HG02763 (cell line): ENCODE data around the gene PI4KB.
"Not testable (repeated sequence)": the region's sequence is repeated elsewhere in the genome, so short reads cannot be mapped to it uniquely, and the experiment has no call there.

ENCODE experiments used
- ATAC-seq: cut with Tn5 transposase; IDR thresholded peaks from one replicate; pipeline ENCODE4 v1.9.1; 2021; ENCODE audit warnings: mild to moderate bottlenecking, moderate library complexity; ENCODE audit not compliant: unreplicated experiment

Gene PI4KB

DNA sequence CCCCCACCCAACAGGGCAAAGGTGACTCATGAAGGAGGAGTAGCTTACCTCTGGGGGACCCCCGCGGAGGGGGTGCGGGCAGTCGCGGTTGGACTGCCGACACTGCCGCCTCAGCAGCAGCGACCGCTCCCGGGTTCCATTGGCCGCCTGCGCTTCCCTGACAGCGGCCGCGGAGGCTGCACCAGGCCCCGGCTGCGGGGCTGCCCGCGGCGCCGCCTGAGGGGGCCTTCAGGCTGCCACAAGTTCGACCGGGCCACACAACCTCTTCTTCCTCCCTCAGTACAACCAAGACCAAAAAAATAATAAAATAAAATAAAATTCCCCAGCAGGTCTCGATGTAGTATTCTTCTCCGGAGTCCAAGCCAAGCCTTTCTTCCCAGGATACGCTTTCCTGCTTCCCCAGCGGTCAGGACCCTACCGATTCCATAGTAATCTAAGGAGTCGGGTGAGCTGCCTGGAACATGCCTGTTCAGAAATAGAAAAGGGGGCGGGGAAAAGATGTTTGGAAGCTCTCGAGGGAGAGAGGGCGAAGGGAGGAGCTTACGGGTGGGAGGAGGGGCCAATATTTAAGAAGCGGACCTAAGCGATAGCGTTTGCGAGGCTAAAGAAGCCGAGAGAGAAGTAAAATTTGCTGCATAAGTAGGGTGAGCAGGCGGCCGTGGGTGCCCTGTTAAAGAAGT, at the start of gene PI4KB:
Gene PI4KB, minus strand, starts transcription at position 194 of the 680 bp plus-strand sequence. CDS start 10,935 bp downstream, outside the sequence.
- ATAC-seq = peak; percentile 66

DNA sequence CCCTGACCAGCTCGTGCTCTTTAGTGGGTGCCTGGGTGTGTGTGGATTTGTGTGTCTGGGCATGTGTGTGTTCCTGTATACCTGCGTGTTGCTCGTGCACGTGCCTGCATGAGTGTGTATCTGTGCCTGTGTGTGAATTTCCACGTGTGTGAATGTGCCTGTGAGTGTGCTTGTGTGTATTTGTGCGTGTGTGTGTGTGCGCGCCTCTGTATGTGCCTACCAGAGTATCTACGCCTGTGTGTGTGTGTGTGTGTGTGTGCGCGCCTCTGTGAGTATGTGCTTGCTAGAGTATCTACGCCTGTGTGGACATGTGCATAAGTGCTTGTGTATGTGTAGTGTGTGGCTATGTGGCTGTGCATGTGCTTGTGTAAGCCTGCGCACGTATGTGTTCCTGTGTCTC, 46.0 kb upstream of the PI4KB start:
- ATAC-seq = no peak

DNA sequence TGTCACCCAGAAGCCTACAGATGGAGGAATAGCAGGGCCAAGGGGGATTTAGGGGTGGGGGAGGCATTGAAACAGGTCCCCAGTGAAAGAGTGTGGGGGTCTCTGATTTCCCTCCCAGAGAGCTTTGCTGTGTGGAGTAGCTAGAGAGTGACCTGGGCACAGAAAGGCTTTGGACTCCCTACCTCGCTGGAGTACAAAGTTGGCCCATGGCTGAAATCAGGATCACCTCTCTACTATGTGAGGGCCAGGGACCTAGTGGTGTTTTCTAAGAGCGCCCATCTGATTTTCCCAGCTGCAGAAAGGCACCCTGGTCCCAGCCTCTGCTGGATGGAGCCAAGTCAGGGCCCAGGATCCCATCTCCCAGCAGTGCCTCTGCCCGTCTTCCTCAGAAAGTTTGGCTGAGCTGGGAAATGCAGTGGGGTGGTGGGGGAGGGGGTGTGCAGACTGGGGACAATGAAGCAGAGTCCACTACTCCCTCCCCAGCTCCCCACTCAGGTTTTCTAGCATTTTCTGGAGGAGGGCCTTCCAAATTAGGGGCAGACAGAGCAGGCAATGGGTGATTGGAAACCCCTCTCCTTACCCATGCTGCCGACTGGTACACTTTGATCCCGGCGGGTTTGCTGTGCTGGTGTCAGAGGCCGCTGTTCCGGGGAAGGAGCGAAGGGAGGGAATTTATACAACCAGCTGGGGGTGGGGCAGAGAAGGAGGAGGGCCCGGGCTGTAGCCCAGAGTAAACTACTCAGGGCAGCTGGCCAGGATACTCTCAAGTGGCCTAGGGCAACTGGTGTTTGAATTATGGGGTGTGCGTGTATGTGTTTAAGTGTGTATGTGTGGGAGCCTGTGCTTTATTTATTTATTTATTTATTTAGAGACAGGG, 45.1 kb upstream of the PI4KB start, which contains the start of gene SELENBP1:
Gene SELENBP1, minus strand, starts transcription at position 648 of the 877 bp plus-strand sequence. Its CDS starts 64 bp downstream, at position 584.
- no peak for ATAC-seq

DNA sequence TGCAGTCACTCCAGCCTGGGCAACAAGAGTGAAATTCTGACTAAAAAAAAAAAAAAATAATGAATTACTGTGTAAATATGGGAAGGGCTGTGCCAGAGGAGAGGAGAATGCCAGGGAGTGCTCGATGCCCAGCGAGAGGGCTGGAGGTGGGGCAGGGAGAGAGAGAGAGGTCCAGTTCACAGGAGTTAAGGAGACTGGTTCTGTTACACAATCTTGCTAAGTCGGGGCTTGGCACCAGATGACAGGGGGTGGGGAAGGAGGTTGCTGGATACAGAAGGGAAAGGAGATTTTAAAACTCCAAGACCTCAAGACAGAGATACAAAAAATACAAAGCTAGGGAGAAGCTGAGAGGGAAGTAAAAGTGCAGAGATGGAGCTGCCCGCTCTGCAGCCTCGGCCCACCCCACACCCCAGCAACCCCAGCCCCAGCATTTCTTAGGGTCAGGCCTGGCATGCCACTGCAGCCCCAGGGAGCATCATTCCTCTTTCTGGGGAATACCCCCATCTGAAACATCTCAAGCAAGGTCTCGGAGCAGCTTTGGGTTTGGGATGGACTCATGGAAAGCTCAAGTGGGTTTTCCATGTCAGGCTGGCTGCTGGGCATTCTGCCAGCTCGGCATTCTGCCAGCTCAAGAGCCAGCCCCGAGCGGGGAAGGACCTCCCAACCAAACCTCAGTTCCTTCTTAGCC, 44.3 kb upstream of the PI4KB start:
- ATAC-seq = no peak

DNA sequence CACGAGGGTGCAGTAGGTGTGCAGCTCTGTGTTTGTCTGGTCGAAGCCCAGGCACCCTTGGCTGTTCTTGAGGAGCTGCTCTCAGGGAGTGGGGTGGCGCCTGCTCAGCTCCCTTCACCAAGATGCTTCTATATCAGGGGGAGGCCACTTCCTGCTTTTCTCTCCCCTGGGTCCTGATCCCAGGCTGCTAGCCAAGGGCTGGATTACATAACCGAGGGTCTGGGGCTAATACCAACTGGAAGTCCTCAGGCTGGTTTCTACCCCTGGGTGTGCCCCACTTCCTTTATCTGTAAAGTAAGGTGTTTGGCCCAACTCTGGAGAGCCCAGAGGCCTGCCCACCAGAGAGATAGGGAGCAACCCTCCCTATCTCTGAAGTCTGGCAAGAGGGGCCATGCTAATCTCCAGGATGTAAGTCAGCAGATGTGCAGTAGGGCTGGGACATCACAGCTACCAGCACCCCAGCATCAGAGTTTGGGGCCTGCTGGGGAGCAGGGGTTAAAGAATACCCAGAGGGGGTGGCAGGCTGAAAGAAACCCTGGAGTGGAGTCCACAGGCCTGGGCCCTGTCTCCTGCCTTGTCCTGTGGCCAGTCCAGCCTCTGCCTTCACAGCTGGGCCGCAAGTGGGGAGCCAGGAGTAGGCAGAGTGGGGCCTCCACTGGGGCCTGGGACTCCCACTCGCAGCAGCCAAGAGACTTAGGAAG, 43.1 kb upstream of the PI4KB start:
- no peak for ATAC-seq

DNA sequence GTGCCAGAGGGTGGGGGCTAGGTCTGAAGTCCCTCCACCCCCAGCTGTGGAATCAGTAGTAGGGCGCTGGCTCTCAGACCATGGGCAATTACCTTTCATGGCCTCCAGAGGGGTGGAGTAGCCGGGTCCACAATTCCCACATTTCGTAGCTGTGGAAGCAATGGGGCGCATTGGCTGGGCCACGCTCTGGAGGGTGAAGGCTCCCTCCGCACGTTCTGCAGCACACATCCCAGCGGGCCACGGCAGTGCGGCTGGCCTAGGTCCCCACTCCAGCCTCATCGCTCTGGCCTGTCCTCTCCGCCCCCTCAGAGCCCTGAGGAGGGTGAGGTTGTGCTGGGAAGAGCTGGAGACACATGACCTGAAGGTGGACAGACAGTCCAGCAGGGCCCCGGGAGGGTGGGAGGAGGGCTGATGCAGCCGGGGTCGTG, 42.4 kb upstream of the PI4KB start:
- ATAC-seq = no peak

DNA sequence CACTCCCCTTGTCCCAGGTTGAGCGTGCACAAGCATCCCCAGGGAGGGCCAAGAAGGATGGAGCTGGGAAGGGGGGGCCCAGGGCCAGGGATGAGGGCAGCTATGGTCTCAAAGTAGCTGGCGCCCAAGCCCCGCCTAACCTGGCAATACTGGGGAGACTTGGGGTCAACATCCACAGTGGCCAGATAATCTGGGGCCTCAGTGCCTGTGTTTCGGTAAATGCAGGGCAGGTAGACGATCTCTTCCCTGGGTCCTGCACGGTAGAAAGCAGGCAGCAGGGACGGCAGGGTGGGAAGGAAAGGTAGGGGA, 42.0 kb upstream of the PI4KB start:
- ATAC-seq = no peak

DNA sequence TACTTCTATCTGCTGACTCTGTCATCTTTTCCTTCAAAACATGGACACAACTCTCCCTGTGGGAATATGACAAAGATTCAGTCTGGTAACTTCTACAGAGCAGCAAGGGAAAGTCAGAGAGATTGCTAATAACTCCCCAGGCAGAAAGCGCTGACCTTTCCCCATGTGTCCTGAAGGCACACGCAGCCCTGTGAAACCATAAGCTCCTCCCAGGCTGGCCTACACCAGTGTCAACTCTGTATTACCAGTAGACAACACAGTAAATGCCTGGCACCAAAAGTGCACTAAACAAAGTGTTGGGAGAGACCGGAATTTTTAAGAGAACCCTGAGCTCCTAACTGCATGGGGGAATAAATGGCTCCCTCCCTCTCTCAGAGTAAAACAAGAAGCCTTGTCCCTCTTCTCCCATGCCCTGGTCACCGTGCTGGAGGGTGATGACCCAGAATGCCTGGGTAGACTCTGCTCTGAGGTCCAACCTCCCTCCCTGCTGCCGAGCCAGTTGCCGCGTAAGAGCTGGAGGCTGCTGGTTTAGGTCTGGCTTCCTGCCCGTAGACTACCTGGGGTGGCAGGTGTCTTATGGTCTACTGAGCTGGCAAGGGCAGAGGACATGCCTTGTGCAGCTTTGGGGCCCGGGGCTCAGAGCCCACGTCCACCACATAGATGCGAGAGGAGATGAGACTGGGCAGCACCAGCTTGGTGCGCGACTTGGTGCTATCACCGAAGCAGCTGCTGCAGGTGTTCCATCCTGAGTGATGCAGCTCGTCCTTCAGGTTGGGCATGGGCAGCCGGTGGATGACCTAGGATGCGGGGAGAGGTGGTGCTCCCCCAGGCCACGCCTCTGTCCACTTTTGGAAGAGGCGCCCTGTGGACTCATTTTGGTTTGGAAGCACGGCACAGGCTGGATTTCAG, 41.4 kb upstream of the PI4KB start:
- no peak for ATAC-seq

DNA sequence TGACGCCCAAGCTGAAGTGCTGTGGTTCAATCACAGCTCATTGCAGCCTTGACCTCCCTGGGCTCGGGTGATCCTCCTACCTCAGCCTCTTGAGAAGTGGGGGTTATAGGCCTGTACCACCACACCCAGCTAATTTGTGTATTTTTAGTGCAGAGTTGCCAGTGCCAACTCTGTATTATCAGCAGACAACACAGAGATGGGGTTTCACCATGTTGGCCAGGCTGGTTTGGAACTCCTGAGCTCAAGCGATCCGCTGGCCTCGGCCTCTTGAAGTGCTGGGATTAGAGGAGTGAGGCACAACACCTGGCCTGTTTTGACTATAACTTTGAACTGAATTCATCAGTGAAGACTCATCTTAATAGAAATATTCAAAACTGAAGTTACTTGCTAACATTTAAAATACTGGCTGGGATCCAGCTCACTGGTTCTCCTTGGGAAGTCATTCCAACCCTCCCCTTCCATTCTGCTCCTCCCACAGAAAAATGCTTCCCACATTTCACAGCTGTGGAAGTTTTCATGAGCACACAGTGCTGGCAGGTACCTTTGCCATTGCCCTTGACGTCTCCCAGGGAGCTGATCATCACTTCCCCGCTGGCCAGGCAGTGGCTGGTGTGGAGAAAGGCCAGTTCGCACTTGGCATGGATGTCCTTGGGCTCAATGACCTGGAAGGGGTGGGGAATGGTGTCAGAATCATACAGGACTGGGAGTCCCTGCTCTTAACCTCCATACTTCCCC, 40.6 kb upstream of the PI4KB start:
- no peak for ATAC-seq

DNA sequence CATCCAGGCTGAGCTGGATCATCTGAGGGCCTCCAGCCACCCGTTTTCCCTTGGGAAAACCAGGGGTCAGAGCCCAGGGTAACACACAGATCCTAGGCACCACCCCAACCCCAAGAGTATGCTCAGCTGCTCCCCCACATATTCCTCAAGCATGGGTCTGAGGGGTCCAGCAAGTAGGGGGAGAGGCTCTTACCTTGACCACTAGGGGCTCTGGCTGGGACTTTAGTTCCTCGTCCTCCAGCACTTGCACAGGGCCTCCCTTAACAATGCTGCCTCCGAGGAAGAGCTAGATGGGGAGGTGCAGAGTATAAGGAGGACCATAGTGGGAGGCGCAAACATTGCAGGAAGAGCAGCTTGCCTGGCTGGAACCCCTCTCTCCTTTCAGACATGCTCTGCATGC, 37.8 kb upstream of the PI4KB start:
- no peak for ATAC-seq

DNA sequence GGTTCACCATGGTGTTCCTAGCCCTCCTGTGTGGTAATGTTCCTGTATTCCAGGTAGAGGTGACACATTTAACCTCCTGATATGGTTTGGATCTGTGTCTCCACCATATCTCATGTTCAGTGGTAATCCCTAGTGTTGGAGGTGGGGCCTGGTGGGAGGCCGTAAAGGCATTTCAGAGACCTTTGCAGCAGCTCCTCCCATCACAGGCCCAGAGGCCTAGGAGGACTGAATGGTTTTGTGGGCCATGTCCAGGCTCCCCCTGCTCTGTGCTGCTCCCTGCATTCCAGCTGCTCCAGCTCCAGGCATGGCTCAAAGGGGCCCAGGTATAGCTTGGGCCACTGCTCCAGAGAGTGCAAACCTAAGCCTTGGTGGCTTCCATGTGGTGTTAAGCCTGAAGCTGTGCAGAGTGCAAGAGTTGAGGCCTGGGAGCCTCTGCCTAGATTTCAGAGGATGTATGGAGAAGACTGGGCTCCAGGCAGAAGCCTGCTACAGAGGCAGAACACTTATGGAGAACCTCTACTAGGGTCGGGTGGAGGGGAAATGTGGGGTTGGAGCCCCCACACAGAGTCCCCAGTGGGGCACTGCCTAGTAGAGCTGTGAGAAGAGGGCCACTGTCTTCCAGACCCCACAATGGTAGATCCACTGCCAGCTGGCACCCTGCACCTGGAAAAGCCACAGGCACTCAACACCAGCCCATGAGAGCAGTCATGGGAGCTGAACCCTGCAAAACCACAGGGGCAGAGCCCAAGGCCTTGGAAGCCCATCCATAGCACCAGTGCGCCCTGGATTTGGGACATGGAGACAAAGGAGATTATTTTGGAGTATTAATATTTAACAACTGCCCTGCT, 35.3 kb upstream of the PI4KB start:
- no peak for ATAC-seq

DNA sequence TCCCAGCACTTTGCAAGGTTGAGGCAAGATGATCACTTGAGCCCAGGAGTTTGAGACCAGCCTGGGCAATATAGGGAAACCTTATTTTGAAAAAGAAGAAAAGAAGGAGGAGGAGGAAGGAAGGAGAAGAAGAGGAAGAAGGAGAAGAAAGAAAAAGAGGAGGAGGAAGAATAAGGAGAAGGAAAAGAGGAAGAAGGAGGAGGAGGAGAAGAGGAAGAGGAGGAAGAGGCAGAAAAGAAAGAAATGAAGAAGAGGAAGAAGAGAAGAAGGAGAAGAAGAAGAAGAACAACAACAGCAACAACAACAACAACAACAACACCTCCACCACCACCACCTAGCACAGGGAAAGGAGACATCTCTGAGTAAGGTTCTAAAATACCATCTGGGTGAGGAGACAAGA, 34.7 kb upstream of the PI4KB start:
- no peak for ATAC-seq

DNA sequence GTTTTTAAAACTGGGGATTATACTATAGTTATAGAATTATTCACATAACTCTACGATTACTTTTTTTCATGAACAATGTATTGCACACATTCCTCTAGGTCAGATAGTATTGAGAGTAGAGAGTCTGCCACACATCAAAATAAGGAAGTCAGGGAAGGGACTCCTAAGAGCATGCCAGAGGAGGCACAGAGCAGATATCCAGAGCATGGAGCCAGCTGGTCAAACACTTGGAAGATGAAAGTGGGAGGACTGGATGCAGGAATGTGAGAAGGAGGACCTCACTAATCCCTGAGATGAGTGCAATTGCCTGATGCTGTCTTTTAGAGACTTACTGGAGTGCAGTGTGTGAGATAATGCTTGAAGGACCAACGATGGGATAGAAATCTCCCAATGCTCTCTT, 29.5 kb upstream of the PI4KB start:
- no peak for ATAC-seq

DNA sequence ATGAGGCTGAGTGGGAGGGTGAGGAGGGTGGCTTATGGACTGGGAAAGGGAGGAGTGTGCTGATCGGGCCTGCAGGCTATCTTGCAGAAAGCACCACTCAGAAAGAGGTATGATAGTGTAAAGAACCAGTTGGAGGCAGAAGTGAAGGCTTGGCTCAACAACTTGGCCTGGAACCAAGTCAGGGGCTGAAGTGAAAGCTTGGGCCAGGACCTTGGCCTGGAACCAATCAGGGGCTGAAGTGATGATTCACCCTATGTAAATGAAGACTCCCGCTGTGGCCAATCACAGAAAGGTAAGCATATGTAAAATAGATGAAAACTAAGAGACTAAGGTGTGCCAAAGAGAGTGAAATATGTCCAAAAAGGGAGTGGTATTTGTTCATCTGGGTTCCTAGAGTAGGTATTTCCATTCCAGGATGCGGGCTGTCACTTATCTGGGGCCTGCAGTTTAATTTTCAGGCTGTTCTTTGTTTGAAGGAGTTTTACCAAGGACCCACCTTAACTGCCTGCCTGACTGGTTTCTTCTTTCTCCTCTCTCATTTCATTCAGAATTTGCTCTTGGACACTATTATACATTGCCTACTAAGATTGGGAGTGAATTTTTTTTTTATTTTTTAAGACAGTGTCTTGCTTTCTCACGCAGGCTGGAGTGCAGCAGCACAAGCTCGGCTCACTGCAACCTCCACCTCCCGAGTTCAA, 25.0 kb upstream of the PI4KB start:
- ATAC-seq = no peak

DNA sequence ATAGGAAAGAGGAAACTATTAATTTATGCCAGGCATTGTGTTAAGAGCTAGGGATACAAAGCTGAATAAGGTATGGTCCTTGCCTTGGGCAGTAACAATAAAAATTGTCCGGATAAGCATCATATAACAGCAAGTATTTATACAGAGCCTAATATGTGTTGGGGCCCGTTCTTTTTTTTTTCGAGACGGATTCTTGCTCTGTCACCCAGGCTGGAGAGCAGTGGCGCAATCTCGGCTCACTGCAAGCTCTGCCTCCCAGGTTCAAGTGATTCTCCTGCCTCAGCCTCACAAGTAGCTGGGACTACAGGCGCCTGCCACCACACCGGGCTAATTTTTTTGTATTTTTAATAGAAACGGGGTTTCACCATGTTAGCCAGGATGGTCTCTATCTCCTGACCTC, 23.1 kb upstream of the PI4KB start:
- not testable (repeated sequence) for ATAC-seq

DNA sequence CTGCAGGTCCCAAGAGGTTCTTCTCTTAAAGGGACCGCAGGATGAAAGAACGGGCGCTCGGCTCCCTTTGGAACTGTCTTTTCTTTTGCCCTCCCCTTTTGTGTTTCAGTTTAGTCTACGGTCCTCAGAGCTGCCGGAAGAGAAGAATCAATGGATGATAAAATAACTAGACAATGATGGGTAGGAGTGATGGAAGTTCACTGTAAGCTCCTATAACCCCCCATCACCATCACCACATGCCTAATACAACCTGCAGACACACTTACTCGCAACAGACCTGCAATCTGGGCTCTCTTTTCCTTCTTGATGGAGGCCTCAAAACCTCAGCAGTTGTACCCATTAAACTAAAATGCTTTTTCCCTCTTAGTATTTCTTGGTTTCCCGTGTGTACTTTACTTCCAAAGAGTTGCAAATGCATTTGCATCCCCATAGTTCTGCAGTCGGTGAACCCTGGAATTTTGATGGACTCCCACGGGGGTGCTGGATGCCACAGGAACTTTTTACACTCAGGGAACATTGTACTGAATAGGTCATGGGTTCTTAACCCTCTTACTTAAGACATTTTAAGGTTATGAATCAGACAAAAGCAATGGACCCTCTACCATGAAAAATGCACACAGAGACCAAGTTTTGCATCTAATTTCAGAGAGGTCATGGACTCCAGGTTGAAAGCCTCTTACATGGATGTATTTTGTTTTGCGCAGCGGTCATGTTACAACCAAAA, 20.5 kb upstream of the PI4KB start:
- ATAC-seq = no peak
